ENCODE measurements around the gene RSPRY1.

- TF ChIP-seq REST (IDR thresholded peaks at IDR 0.05) (no peak), POLR2A (IDR thresholded peaks at IDR 0.05; ENCODE audit: low read length) (no peak), SMC3 (IDR thresholded peaks at IDR 0.05) (no peak), KDM1A (IDR thresholded peaks at IDR 0.05; ENCODE audit: low read depth) (no peak), CTCF (IDR thresholded peaks at IDR 0.05) (no peak)
Observed at GRCh38 chr16:57146735-57147134, 39.4 kb upstream of the RSPRY1 start.
